Measurements from ENCODE around the gene AUTS2. TPM values are rescaled to one million over a fixed set of nuclear protein-coding genes. Genes with fewer than 3 reads are reported as not detected.

AUTS2 gene
- total RNA-seq, 2 experiments from 2014 or later = 2.4 to 3.0 TPM

DNA sequence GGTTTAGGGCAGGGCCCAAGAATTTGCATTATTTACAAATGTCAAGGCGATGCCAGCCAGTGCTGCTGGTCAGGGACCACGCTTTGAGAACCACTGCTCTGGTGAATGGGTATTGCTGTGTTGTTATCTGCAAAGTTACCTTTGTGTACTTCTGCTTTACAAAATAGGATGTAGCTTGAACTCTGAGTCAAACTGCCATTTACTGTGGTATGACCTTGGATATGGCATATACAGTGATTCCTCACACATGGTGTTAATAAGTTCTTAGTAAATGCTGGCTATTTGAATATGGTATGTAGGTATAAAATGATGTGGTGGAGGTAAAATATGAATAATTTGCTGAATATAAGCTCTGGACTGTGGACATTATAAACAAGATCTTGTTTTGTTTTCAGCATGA, 148.9 kb downstream of the AUTS2 start:
- Mint-ChIP-seq H3K4me1 (no peaks in the 10 kb centered on the region), H3K4me3 (no peak overlapping the region), H3K9me3 (ENCODE audit: low read depth) (no peaks in the 10 kb centered on the region), H3K27me3 (peaks cover 6% of the 10 kb centered on the region), H3K27ac (no peak overlapping the region), H3K36me3 (ENCODE audit: low read depth) (no peaks in the 10 kb centered on the region)
- ATAC-seq (no peak), DNase-seq (no peak)
- POLR2A ChIA-PET = no interaction called here
- intact Hi-C loops (cut with DNase I, micrococcal nuclease) = loop anchor here in 1 of 2 experiments (10.0 kb wide), 1 partner anchor 418 kb away; no protein-coding TSS in a partner anchor
- CTCF ChIA-PET = no interaction called here

DNA sequence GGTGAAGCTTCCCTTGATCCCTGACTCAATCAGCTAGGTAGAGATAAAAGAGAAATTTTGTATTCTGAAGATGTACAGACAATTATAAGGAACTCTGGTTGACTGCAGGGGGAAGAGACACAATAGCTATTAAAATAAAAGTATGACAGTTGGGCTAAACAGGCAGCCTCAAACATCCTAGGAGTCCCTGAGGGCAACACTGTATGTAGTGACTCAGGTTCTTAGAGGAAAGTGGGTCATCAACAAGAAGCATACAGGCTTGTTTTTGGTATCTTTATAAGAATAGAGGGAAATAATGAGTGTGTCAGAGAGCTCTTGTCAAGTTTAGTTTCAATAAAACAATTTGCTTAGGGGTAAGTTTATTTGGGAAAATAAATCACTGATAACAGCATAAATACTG, 150.3 kb downstream of the AUTS2 start:
- Mint-ChIP-seq H3K27ac (no peak overlapping the region), H3K4me3 (no peak overlapping the region), H3K9me3 (ENCODE audit: low read depth) (no peaks in the 10 kb centered on the region), H3K27me3 (peaks cover 5% of the 10 kb centered on the region), H3K36me3 (ENCODE audit: low read depth) (no peaks in the 10 kb centered on the region), H3K4me1 (no peaks in the 10 kb centered on the region)
- intact Hi-C loops (cut with DNase I, micrococcal nuclease) = loop anchor here in 1 of 2 experiments (10.0 kb wide), 1 partner anchor 416 kb away; no protein-coding TSS in a partner anchor
- ChIA-PET CTCF (no interaction called here), POLR2A (interaction anchor here (0.8 kb wide), 1 partner anchor 9 kb away, joined by 16 read pairs; no protein-coding TSS in a partner anchor)
- DNase-seq (no peak), ATAC-seq (no peak)

DNA sequence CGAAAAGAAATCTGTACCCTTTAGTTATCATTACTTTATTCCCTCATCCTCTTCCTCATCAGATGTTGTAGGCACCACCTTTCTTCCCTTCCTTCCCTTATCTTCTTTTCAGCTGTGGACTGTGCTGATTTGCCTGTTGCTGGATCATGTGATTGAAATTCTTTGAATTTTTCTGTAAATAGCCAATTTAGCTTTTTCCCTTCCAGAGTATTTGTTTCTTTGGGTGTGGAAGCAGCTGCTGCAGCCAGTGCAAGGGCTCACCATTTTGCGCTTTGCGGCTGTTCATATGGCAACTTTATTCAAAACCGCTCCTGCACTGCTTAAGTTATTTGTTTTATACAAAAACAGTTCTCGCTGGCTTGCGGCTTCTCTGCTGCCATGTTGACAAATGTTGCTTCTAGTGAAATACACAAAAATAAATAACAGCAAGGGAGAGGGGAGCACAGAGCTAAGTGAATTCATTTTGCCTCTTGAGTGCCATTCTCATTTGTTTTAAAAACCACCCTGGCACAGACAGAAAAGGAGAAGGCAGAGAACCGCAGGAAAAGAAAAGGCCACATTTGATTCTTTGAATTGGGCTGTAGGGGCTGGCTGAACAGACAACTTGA, 151.2 kb downstream of the AUTS2 start:
- no peak overlapping the region for H3K27ac Mint-ChIP-seq
- peaks cover 3% of the 10 kb centered on the region for H3K4me1 Mint-ChIP-seq
- no peak for DNase-seq
- no peaks in the 10 kb centered on the region for H3K36me3 Mint-ChIP-seq (ENCODE audit: low read depth)
- POLR2A ChIA-PET = no interaction called here
- H3K4me3 Mint-ChIP-seq = no peak overlapping the region
- H3K27me3 Mint-ChIP-seq = peaks cover 5% of the 10 kb centered on the region
- no peak for ATAC-seq
- CTCF ChIA-PET = no interaction called here
- H3K9me3 Mint-ChIP-seq (ENCODE audit: low read depth) = no peaks in the 10 kb centered on the region
- intact Hi-C loops (cut with DNase I, micrococcal nuclease) = loop anchor here in 1 of 2 experiments (10.0 kb wide), 1 partner anchor 415 kb away; no protein-coding TSS in a partner anchor

DNA sequence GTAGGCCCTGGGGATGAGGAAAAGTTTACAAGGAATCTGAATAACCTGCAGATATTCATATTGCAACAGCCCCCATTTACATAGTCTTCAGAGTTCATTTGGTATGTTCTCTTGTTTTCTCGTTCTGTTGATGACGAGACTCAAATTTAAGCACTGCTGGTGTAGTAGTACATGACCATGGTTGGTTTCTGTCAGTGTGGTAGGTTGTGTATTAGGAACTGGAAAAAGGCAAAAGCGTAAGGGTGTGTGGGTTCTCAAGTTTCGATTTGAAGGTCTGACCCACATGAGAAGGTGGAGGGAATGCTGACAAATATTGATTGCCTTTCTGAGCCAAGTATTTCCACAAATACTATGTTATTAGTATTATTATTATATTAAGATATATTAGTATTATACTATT, 151.7 kb downstream of the AUTS2 start:
- no peak for ATAC-seq
- H3K27ac Mint-ChIP-seq = no peak overlapping the region
- CTCF ChIA-PET = no interaction called here
- no peaks in the 10 kb centered on the region for H3K36me3 Mint-ChIP-seq (ENCODE audit: low read depth)
- H3K27me3 Mint-ChIP-seq = peaks cover 5% of the 10 kb centered on the region
- no peaks in the 10 kb centered on the region for H3K9me3 Mint-ChIP-seq (ENCODE audit: low read depth)
- POLR2A ChIA-PET = no interaction called here
- H3K4me1 Mint-ChIP-seq = peaks cover 4% of the 10 kb centered on the region
- intact Hi-C loops (cut with DNase I, micrococcal nuclease) = loop anchor here in 1 of 2 experiments (10.0 kb wide), 1 partner anchor 415 kb away; no protein-coding TSS in a partner anchor
- no peak for DNase-seq
- no peak overlapping the region for H3K4me3 Mint-ChIP-seq

DNA sequence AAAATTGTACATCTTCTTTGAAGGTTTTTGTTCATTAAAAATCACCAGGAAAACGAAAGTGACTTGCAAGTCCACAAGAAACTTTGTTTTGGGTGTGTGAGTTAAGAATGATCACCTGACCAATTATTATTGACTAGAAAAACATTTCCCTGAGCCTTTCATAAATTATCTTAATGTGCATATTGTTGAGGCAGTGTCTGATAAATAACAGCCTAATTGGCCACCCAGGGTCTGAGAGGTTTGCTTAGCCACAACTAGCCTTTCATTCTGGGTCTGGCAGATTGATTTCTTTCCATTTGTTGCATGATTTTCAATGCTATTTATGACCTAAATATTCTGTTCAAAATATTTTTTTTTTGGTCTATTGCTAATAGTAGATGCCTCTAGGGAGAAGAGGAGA, 152.8 kb downstream of the AUTS2 start:
- ATAC-seq (no peak), DNase-seq (no peak)
- intact Hi-C loops (cut with DNase I, micrococcal nuclease) = no loop called here
- Mint-ChIP-seq H3K27me3 (peaks cover 5% of the 10 kb centered on the region), H3K4me1 (peaks cover 4% of the 10 kb centered on the region), H3K36me3 (ENCODE audit: low read depth) (no peaks in the 10 kb centered on the region), H3K27ac (no peak overlapping the region), H3K9me3 (ENCODE audit: low read depth) (no peaks in the 10 kb centered on the region), H3K4me3 (no peak overlapping the region)
- ChIA-PET CTCF (no interaction called here), POLR2A (no interaction called here)

DNA sequence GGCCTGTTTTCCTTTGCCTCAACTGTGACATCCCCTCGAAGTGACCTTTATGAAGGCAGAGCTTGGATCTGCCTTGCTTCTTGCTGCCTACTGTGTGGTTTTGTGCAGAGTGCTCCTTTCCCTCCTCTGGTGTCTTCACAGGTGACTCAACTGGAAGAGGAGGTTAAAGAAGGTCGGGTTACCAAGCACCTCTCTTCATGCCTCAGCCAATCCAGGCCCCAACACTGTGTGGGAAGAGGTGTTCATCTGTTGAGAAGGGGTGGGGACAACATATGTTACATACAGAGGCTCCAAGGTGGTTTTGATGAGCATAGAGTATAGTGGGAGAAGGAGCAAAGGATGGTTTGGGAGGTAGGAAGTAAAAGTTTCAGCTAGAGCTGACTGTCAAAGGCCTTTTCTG, 155.7 kb downstream of the AUTS2 start:
- POLR2A ChIA-PET = no interaction called here

DNA sequence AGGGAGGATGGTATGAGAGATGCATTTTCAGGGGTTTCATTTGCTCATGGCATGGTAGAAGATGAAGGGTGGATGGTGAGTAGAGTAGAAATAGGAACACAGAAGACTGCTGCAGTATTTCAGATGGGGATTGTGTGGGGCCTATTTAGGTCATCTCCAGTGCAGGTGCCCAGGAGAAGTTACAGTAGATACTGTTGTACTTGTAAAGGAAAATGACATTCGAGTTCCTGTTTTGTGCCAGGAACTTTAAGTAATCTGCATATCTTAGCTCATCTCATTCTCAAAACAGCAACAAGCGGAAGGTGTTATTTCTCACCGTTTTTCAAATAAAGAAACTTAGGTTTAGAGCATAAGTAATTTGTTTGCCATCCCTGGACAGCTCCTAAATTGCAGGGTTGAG, 156.2 kb downstream of the AUTS2 start:
- Mint-ChIP-seq H3K36me3 (ENCODE audit: low read depth) (no peaks in the 10 kb centered on the region), H3K27me3 (no peaks in the 10 kb centered on the region), H3K9me3 (ENCODE audit: low read depth) (no peaks in the 10 kb centered on the region), H3K27ac (no peak overlapping the region), H3K4me1 (peaks cover 4% of the 10 kb centered on the region), H3K4me3 (no peak overlapping the region)
- POLR2A ChIA-PET = no interaction called here
- DNase-seq = no peak
- ATAC-seq = no peak
- intact Hi-C loops (cut with DNase I, micrococcal nuclease) = no loop called here
- CTCF ChIA-PET = no interaction called here

More for the DNA sequence above, 155.7 kb downstream of the AUTS2 start:
- H3K4me3 Mint-ChIP-seq = no peak overlapping the region
- H3K36me3 Mint-ChIP-seq (ENCODE audit: low read depth) = no peaks in the 10 kb centered on the region
- H3K27me3 Mint-ChIP-seq = no peaks in the 10 kb centered on the region
- no peaks in the 10 kb centered on the region for H3K9me3 Mint-ChIP-seq (ENCODE audit: low read depth)
- intact Hi-C loops (cut with DNase I, micrococcal nuclease) = no loop called here
- CTCF ChIA-PET = no interaction called here
- no peak for DNase-seq
- H3K4me1 Mint-ChIP-seq = peaks cover 4% of the 10 kb centered on the region
- ATAC-seq = peak; percentile 58
- no peak overlapping the region for H3K27ac Mint-ChIP-seq

DNA sequence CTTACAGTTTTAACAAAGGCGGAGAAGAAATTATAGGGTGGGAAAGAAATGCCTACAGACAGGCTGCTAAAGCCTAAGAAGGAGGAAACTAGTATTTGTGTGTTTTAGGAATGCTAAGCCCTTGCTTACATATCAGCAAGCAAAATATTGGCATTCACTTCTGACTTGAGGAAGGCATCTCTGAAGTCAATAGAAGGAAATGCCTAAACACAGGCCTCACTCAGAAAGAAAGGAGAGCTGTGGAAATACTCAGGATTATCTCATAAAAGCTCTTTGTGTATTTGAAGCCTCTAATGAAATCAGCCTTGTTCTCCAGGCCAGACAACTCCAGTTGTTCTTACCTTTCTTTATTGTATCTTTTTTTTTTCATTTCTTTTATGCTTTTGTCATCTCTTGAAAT, 158.0 kb downstream of the AUTS2 start:
- ATAC-seq (no peak), DNase-seq (no peak)
- intact Hi-C loops (cut with DNase I, micrococcal nuclease) = no loop called here
- CTCF ChIA-PET = interaction anchor here (1.2 kb wide), 1 partner anchor 41 kb away, joined by 3 read pairs; no protein-coding TSS in a partner anchor
- POLR2A ChIA-PET = interaction anchor here (0.7 kb wide), 1 partner anchor 149 kb away, joined by 5 read pairs; no protein-coding TSS in a partner anchor
- Mint-ChIP-seq H3K27me3 (no peaks in the 10 kb centered on the region), H3K4me3 (no peak overlapping the region), H3K4me1 (peaks cover 4% of the 10 kb centered on the region), H3K27ac (no peak overlapping the region), H3K36me3 (ENCODE audit: low read depth) (no peaks in the 10 kb centered on the region), H3K9me3 (ENCODE audit: low read depth) (no peaks in the 10 kb centered on the region)

DNA sequence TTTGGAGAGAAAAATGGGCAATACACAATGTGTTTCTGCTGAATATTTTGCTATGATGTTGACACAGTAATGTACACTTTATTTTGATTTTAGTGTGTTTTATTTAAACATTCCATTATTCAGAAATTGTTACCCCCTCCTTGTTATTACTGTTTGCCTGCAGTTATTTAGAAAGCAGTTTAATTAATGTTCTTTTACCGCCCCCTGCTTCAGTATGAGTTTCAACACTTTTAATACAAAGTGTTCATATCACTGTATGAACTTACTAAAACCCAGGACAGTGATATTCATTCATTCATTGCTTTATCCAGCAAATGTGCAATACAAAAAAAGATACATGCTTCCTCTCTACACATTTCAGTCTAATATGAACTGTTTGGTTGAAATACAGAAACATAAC, 159.3 kb downstream of the AUTS2 start:
- POLR2A ChIA-PET = no interaction called here
- CTCF ChIA-PET = interaction anchor here (1.2 kb wide), 1 partner anchor 43 kb away, joined by 3 read pairs; no protein-coding TSS in a partner anchor
- Mint-ChIP-seq H3K27me3 (no peaks in the 10 kb centered on the region), H3K4me1 (peaks cover 4% of the 10 kb centered on the region), H3K4me3 (no peak overlapping the region), H3K36me3 (ENCODE audit: low read depth) (no peaks in the 10 kb centered on the region), H3K9me3 (ENCODE audit: low read depth) (no peaks in the 10 kb centered on the region), H3K27ac (no peak overlapping the region)
- ATAC-seq (no peak), DNase-seq (no peak)
- intact Hi-C loops (cut with DNase I, micrococcal nuclease) = no loop called here

DNA sequence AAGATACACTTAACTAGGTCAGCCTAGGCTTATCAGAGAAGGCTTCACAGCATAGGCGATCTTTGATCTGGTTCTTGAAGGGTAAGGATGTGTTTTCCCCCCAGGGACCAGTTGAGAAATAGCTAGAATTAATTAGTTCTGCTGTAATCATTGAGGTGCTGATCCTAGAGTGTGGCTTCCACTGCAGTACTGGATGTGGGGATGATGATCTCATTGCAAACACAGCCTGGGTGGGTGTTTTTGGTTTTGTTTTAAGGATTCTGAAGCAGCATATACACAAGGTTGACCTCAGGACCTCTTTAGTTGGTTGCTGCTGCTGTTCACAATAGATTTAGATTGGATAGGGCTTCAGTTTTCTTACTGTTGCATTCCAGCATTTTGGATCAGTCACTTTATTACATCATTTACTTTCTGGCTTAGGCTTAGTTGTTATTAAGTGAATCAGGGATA, 159.7 kb downstream of the AUTS2 start:
- DNase-seq (no peak), ATAC-seq (no peak)
- H3K9me3 Mint-ChIP-seq (ENCODE audit: low read depth) = no peaks in the 10 kb centered on the region
- ChIA-PET CTCF (interaction anchor here (1.5 kb wide), 1 partner anchor 14 kb away, joined by 3 read pairs; no protein-coding TSS in a partner anchor), POLR2A (no interaction called here)
- H3K4me3 Mint-ChIP-seq = no peak overlapping the region
- peaks cover 4% of the 10 kb centered on the region for H3K4me1 Mint-ChIP-seq
- H3K27me3 Mint-ChIP-seq = no peaks in the 10 kb centered on the region
- H3K36me3 Mint-ChIP-seq (ENCODE audit: low read depth) = no peaks in the 10 kb centered on the region
- intact Hi-C loops (cut with DNase I, micrococcal nuclease) = no loop called here
- no peak overlapping the region for H3K27ac Mint-ChIP-seq

DNA sequence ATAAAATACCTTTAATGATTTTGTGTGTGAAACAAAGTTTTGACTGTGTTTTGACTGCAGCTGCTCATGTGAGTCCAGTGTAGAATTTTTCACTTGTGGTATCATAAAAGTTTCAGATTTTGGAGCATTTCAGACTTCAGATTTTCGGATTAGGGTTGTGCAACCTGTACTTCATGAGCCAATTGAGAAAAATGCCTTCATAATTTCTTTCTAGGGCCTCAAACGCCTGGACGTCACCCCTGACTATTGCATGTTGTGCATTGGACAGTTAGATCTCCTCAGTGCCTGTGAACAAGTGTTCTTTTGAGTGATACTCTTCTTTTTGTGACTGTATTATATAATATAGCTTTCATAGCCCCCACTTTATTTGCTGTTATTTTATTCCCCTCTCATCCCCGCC, 161.1 kb downstream of the AUTS2 start:
- ChIA-PET CTCF (interaction anchor here (1.5 kb wide), 1 partner anchor 12 kb away, joined by 3 read pairs; no protein-coding TSS in a partner anchor), POLR2A (no interaction called here)
- intact Hi-C loops (cut with DNase I, micrococcal nuclease) = no loop called here
- H3K27me3 Mint-ChIP-seq = no peaks in the 10 kb centered on the region
- no peaks in the 10 kb centered on the region for H3K9me3 Mint-ChIP-seq (ENCODE audit: low read depth)
- H3K27ac Mint-ChIP-seq = no peak overlapping the region
- DNase-seq = no peak
- no peak for ATAC-seq
- peaks cover 2% of the 10 kb centered on the region for H3K4me1 Mint-ChIP-seq
- no peaks in the 10 kb centered on the region for H3K36me3 Mint-ChIP-seq (ENCODE audit: low read depth)
- no peak overlapping the region for H3K4me3 Mint-ChIP-seq

DNA sequence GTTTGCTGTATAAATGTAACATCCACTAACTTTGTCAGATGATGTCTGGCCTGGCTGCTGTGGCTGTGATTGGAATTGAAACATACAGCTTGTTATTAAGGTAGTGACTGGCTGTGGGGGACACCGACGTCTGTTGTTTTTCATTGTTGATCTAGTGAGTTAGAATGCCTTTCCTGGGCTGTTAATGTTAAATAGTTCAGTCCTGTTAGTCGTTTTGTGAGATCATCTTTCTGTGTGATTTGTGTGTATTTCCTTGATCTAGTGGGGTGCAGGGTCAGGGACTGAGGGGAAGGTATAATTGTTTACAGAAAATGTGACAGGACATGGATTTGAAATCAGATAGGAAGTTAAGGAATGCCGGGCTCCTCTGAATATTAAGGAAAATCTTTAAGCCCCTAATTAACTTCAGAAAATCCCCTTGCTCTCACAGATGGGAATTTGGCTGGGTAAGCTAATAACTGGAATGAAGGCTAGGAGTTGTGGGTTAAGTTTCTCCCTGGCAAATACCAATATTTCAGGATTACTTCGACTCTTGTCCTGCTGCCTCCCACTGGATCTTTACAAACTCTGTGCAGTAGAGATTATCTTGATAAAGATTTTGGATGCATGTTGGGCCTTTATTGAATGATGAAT, 163.1 kb downstream of the AUTS2 start:
- Mint-ChIP-seq H3K4me3 (no peak overlapping the region), H3K27ac (no peak overlapping the region), H3K4me1 (no peaks in the 10 kb centered on the region), H3K36me3 (ENCODE audit: low read depth) (no peaks in the 10 kb centered on the region), H3K9me3 (ENCODE audit: low read depth) (no peaks in the 10 kb centered on the region), H3K27me3 (no peaks in the 10 kb centered on the region)
- ChIA-PET CTCF (no interaction called here), POLR2A (no interaction called here)
- intact Hi-C loops (cut with DNase I, micrococcal nuclease) = no loop called here
- DNase-seq = no peak
- ATAC-seq = no peak
